HCT116 (cell line): ENCODE results near the gene ZNF888. TPM values are rescaled to one million over a fixed set of nuclear protein-coding genes. Genes with fewer than 3 reads are reported as not detected.
A peak's percentile ranks its signal among the peaks of the same experiment; 100 is the strongest.

Source experiments
- ATAC-seq: fragments of 200-7000 bp; cut with Tn5 transposase; 2 replicates; pipeline ENCODE4 v1.9.1; 2020; ENCODE audit warnings: mild to moderate bottlenecking, moderate library complexity
- BruUV-seq: library from RNA; stranded (reverse); fragments of 400-500 nt; replicated peaks from 2 replicates; lab custom pipeline; 2021; lab: Mats Ljungman, UMichigan
- CTCF ChIA-PET: fragments of 300-600 bp; sonication (Branson Sonifier 250); formaldehyde crosslinking; loops from one replicate; lab custom pipeline; 2021; ENCODE audit warnings: antibody characterized with exemption; lab: Charles Lee
- POLR2A ChIA-PET: fragments of 300-600, 350-600 bp; sonication (Branson Sonifier 250); formaldehyde crosslinking; loops from one replicate; lab custom pipeline; 2021; ENCODE audit warnings: antibody characterized with exemption; lab: Charles Lee
- RAD21 ChIA-PET, 2 experiments: fragments of 300-600 bp; sonication (Branson Sonifier 250); formaldehyde crosslinking; loops; one replicate each; lab custom pipeline; 2023; ENCODE audit warnings: low total read pairs in 2 of 2; ENCODE audit not compliant: uncharacterized antibody in 2 of 2, unreplicated experiment in 2 of 2, low non-redundant PET in 1 of 2; lab: Charles Lee
- DNase-seq: peaks from one replicate; pipeline ENCODE4 v3.0.0-alpha.2; 2010; ENCODE audit warnings: low read depth, low spot score
- H2AFZ ChIP-seq: fragments of 200-600 bp; shearing (Covaris generic), sonication (generic); 2 replicates; pipeline ENCODE4 v1.6.1; 2017; ENCODE audit warnings: low read depth, mixed run types, mixed read lengths, antibody characterized with exemption, low read length; ENCODE audit not compliant: poor library complexity, severe bottlenecking
- H3K27ac ChIP-seq: 2 replicates; pipeline ENCODE4 v1.5.1; 2012; ENCODE audit warnings: low read depth, low read length
- H3K27me3 ChIP-seq: fragments of 200-600 bp; sonication (generic); 2 replicates; pipeline ENCODE4 v1.6.1; 2016; ENCODE audit warnings: mixed run types, low read length, mixed read lengths; ENCODE audit not compliant: insufficient read depth
- H3K36me3 ChIP-seq, 2 experiments: fragments of 200-500 bp in 1 of 2; fragments of 200-600 bp in 1 of 2; sonication (Bioruptor generic) in 1 of 2; sonication (generic) in 1 of 2; 2 replicates each; pipeline versions ENCODE4 v1.5.1 to v1.6.1; 2014 to 2016; ENCODE audit warnings: low read length in 2 of 2, inconsistent platforms in 1 of 2, mixed read lengths in 1 of 2, mixed run types in 1 of 2; ENCODE audit not compliant: insufficient read depth in 2 of 2, control insufficient read depth in 1 of 2
- H3K4me1 ChIP-seq, 2 experiments: fragments of 200-600 bp in 1 of 2; sonication (generic) in 1 of 2; 2 replicates each; pipeline versions ENCODE4 v1.5.1 to v1.6.1; 2012 to 2017; ENCODE audit warnings: low read length in 2 of 2, inconsistent platforms in 1 of 2, mild to moderate bottlenecking in 1 of 2, mixed read lengths in 1 of 2, mixed run types in 1 of 2, moderate library complexity in 1 of 2; ENCODE audit not compliant: insufficient read depth in 2 of 2, control insufficient read depth in 1 of 2
- H3K4me2 ChIP-seq: fragments of 200-600 bp; sonication (generic); 2 replicates; pipeline ENCODE4 v1.6.1; 2017; ENCODE audit warnings: mixed run types, low read length, mixed read lengths
- H3K4me3 ChIP-seq, 2 experiments: fragments of 200-600 bp in 1 of 2; sonication (generic) in 1 of 2; replicated peaks in 1 of 2; 2 replicates each; pipeline ENCODE4 v1.5.1; 2011 to 2016; ENCODE audit warnings: low read length in 2 of 2, control low read depth in 1 of 2, low read depth in 1 of 2, mild to moderate bottlenecking in 1 of 2, mixed read lengths in 1 of 2, mixed run types in 1 of 2
- H3K79me2 ChIP-seq: fragments of 200-600 bp; sonication (generic); 2 replicates; pipeline ENCODE4 v1.6.1; 2017; ENCODE audit warnings: mild to moderate bottlenecking, mixed run types, low read length, moderate library complexity, mixed read lengths; ENCODE audit not compliant: insufficient read depth
- H3K9ac ChIP-seq: fragments of 200-600 bp; sonication (generic); 2 replicates; pipeline ENCODE4 v1.6.1; 2016; ENCODE audit warnings: low read length, mixed read lengths
- H3K9me2 ChIP-seq: fragments of 200-600 bp; sonication (generic), shearing (Covaris generic); 2 replicates; pipeline ENCODE4 v1.6.1; 2017; ENCODE audit warnings: mixed run types, mild to moderate bottlenecking, moderate library complexity; ENCODE audit not compliant: insufficient read depth
- H3K9me3 ChIP-seq, 2 experiments: fragments of 200-500 bp in 1 of 2; fragments of 200-600 bp in 1 of 2; sonication (Bioruptor generic) in 1 of 2; sonication (generic) in 1 of 2; 2 replicates each; pipeline ENCODE4 v1.6.1; 2014 to 2017; ENCODE audit warnings: low read length in 2 of 2, mixed read lengths in 2 of 2, inconsistent platforms in 1 of 2, low read depth in 1 of 2, mild to moderate bottlenecking in 1 of 2, mixed run types in 1 of 2, moderate library complexity in 1 of 2; ENCODE audit not compliant: control insufficient read depth in 1 of 2, insufficient read depth in 1 of 2
- H4K20me1 ChIP-seq: fragments of 200-600 bp; sonication (generic), shearing (Covaris generic); 2 replicates; pipeline ENCODE4 v1.6.1; 2017; ENCODE audit warnings: mixed run types, mild to moderate bottlenecking, moderate library complexity; ENCODE audit not compliant: insufficient read depth
- CBX3 ChIP-seq: IDR thresholded peaks from 2 replicates; pipeline ENCODE4 v1.6.1; 2012; ENCODE audit warnings: low read depth
- CEBPB ChIP-seq: IDR thresholded peaks from 2 replicates; pipeline ENCODE4 v1.6.1; 2012; ENCODE audit warnings: low read depth
- ELF1 ChIP-seq: IDR thresholded peaks from 2 replicates; pipeline ENCODE4 v1.6.1; 2012; ENCODE audit warnings: low read depth, borderline replicate concordance
- EZH2 ChIP-seq: fragments of 200-600 bp; sonication (generic); IDR thresholded peaks from 2 replicates; pipeline ENCODE4 v1.6.1; 2017; ENCODE audit warnings: antibody characterized with exemption, mixed run types
- EZH2phosphoT487 ChIP-seq: fragments of 200-600 bp; IDR thresholded peaks from 2 replicates; pipeline ENCODE4 v1.6.1; 2018; ENCODE audit warnings: antibody characterized with exemption, borderline replicate concordance
- POLR2A ChIP-seq: IDR thresholded peaks from 2 replicates; pipeline ENCODE4 v1.7.0; 2011; ENCODE audit warnings: borderline replicate concordance; ENCODE audit not compliant: insufficient read depth, insufficient read length; ENCODE audit errors: extremely low read depth
- POLR2AphosphoS5 ChIP-seq: IDR thresholded peaks from 2 replicates; pipeline ENCODE4 v1.6.1; 2011; ENCODE audit warnings: mild to moderate bottlenecking, low read depth, low read length, moderate library complexity
- SIN3A ChIP-seq: IDR thresholded peaks from 2 replicates; pipeline ENCODE4 v1.6.1; 2012; ENCODE audit warnings: low read depth
- SP1 ChIP-seq: IDR thresholded peaks from 2 replicates; pipeline ENCODE4 v1.6.1; 2012; ENCODE audit warnings: low read depth
- SRF ChIP-seq: IDR thresholded peaks from 2 replicates; pipeline ENCODE4 v1.6.1; 2012; ENCODE audit warnings: low read depth
- TCF7L2 ChIP-seq: IDR thresholded peaks from 2 replicates; pipeline ENCODE4 v1.7.0; 2011; ENCODE audit warnings: borderline replicate concordance, inconsistent platforms; ENCODE audit not compliant: insufficient read depth, insufficient read length; ENCODE audit errors: extremely low read depth
- ZFX ChIP-seq: fragments of 450-650 bp; IDR thresholded peaks from 2 replicates; pipeline ENCODE4 v1.6.1; 2017
- intact Hi-C: fragments of 100-400 bp; cut with micrococcal nuclease; formaldehyde crosslinking; loops from 2 replicates; pipeline ENCODE4 v1.10.0; 2022
- total RNA-seq: library from RNA; stranded (reverse); gene quantifications from one replicate; pipeline ENCODE4 v1.2.1, GENCODE V29; 2021; ENCODE audit not compliant: unreplicated experiment
- TF ChIP-seq, protein P1 (sequence below): IDR thresholded peaks from 2 replicates; pipeline ENCODE4 v1.6.1; 2012
- TF ChIP-seq, protein P2 (sequence below), 3 experiments: fragments of 200-600 bp in 1 of 3; sonication (generic) in 1 of 3; IDR thresholded peaks in 2 of 3; conservative IDR thresholded peaks in 1 of 3; 2 replicates each; pipeline ENCODE4 v1.5.1; 2012 to 2017; ENCODE audit warnings: low read depth in 2 of 3, low read length in 2 of 3, antibody characterized with exemption in 1 of 3, borderline replicate concordance in 1 of 3, control low read depth in 1 of 3, mild to moderate bottlenecking in 1 of 3, mixed read lengths in 1 of 3, mixed run types in 1 of 3, moderate library complexity in 1 of 3; ENCODE audit not compliant: insufficient read depth in 1 of 3
- TF ChIP-seq, protein P3 (sequence below): IDR thresholded peaks from 2 replicates; pipeline ENCODE4 v1.6.1; 2012; ENCODE audit warnings: low read depth
- TF ChIP-seq, protein P4 (sequence below): IDR thresholded peaks from 2 replicates; pipeline ENCODE4 v1.6.1; 2011; ENCODE audit warnings: mild to moderate bottlenecking, low read length, moderate library complexity; ENCODE audit not compliant: insufficient replicate concordance; ENCODE audit errors: extremely low read depth

ZNF888 gene
- total RNA-seq, 1 experiment from 2014 or later: 6.4 TPM

DNA sequence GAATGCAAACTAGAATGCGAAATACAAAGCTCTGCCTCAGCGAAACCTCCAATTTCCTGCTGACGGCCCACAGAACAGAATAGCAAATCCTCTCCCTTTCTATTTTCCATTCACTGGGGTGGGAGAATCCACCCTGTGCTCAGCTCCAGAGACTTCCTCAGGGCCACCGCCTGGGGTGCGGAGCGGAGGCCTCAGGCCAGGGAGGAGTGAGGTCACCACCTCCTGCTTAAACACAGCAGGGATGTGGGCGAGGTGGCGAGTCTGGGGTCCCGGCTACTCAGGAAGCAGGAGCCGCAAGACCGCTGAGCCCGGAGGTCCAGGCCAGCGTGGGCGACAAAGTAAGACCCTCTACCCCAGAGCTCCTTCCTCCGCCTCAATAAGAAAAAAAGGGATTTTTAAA, 25.1 kb downstream of the ZNF888 start:
- H3K4me1 ChIP-seq: peaks cover 0 to 11% of the 10 kb centered on the region in 2 experiments; a peak in 1 of 4 replicates
- peak overlapping the region; percentile 90 for H3K4me2 ChIP-seq
- peaks cover 40% of the 10 kb centered on the region for H3K79me2 ChIP-seq
- no peak overlapping the region for H3K9ac ChIP-seq
- peaks cover 0 to 8% of the 10 kb centered on the region in 2 experiments; a peak in 3 of 4 replicates for H3K36me3 ChIP-seq
- H3K4me3 ChIP-seq: peak overlapping the region in 1 of 2 experiments; percentile 80; a peak in 3 of 4 replicates
- no peaks in the 10 kb centered on the region for H4K20me1 ChIP-seq
- intact Hi-C loops: loop anchor here (5.0 kb wide), 1 partner anchor 44 kb away; no protein-coding TSS in a partner anchor
- TF ChIP-seq CEBPB (no peak), SP1 (no peak), ELF1 (no peak), TCF7L2 (no peak), EZH2 (no peak), ZFX (no peak), EZH2phosphoT487 (no peak), POLR2A (no peak), CBX3 (no peak), SIN3A (no peak), SRF (no peak), POLR2AphosphoS5 (no peak)
- TF ChIP-seq, protein P1, sequence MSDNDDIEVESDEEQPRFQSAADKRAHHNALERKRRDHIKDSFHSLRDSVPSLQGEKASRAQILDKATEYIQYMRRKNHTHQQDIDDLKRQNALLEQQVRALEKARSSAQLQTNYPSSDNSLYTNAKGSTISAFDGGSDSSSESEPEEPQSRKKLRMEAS: no peak
- TF ChIP-seq, protein P2, sequence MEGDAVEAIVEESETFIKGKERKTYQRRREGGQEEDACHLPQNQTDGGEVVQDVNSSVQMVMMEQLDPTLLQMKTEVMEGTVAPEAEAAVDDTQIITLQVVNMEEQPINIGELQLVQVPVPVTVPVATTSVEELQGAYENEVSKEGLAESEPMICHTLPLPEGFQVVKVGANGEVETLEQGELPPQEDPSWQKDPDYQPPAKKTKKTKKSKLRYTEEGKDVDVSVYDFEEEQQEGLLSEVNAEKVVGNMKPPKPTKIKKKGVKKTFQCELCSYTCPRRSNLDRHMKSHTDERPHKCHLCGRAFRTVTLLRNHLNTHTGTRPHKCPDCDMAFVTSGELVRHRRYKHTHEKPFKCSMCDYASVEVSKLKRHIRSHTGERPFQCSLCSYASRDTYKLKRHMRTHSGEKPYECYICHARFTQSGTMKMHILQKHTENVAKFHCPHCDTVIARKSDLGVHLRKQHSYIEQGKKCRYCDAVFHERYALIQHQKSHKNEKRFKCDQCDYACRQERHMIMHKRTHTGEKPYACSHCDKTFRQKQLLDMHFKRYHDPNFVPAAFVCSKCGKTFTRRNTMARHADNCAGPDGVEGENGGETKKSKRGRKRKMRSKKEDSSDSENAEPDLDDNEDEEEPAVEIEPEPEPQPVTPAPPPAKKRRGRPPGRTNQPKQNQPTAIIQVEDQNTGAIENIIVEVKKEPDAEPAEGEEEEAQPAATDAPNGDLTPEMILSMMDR (IDR thresholded peaks at IDR 0.05 in 2 of 3, conservative IDR thresholded peaks at IDR 0.05 in 1 of 3; ENCODE audit: borderline replicate concordance in 1 of 3, insufficient read depth in 1 of 3, low read depth in 2 of 3, low read length in 2 of 3): no peak
- TF ChIP-seq, protein P3, sequence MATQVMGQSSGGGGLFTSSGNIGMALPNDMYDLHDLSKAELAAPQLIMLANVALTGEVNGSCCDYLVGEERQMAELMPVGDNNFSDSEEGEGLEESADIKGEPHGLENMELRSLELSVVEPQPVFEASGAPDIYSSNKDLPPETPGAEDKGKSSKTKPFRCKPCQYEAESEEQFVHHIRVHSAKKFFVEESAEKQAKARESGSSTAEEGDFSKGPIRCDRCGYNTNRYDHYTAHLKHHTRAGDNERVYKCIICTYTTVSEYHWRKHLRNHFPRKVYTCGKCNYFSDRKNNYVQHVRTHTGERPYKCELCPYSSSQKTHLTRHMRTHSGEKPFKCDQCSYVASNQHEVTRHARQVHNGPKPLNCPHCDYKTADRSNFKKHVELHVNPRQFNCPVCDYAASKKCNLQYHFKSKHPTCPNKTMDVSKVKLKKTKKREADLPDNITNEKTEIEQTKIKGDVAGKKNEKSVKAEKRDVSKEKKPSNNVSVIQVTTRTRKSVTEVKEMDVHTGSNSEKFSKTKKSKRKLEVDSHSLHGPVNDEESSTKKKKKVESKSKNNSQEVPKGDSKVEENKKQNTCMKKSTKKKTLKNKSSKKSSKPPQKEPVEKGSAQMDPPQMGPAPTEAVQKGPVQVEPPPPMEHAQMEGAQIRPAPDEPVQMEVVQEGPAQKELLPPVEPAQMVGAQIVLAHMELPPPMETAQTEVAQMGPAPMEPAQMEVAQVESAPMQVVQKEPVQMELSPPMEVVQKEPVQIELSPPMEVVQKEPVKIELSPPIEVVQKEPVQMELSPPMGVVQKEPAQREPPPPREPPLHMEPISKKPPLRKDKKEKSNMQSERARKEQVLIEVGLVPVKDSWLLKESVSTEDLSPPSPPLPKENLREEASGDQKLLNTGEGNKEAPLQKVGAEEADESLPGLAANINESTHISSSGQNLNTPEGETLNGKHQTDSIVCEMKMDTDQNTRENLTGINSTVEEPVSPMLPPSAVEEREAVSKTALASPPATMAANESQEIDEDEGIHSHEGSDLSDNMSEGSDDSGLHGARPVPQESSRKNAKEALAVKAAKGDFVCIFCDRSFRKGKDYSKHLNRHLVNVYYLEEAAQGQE: no peak
- TF ChIP-seq, protein P4, sequence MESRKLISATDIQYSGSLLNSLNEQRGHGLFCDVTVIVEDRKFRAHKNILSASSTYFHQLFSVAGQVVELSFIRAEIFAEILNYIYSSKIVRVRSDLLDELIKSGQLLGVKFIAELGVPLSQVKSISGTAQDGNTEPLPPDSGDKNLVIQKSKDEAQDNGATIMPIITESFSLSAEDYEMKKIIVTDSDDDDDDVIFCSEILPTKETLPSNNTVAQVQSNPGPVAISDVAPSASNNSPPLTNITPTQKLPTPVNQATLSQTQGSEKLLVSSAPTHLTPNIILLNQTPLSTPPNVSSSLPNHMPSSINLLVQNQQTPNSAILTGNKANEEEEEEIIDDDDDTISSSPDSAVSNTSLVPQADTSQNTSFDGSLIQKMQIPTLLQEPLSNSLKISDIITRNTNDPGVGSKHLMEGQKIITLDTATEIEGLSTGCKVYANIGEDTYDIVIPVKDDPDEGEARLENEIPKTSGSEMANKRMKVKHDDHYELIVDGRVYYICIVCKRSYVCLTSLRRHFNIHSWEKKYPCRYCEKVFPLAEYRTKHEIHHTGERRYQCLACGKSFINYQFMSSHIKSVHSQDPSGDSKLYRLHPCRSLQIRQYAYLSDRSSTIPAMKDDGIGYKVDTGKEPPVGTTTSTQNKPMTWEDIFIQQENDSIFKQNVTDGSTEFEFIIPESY: no peak
- TF ChIP-seq, all 23 proteins: peak for 0
- H3K9me2 ChIP-seq: no peaks in the 10 kb centered on the region
- DNase-seq: no peak
- CTCF ChIA-PET: no interaction called here
- H2AFZ ChIP-seq: peak overlapping the region; percentile 37
- H3K27me3 ChIP-seq: no peaks in the 10 kb centered on the region
- no TSS peak for BruUV-seq
- ATAC-seq: no peak
- POLR2A ChIA-PET: no interaction called here
- peak overlapping the region; percentile 94 for H3K27ac ChIP-seq
- H3K9me3 ChIP-seq: no peaks in the 10 kb centered on the region; a peak in 1 of 4 replicates
- RAD21 ChIA-PET: no interaction called here
